K562 (cell line): ENCODE results near the gene ULBP1. TPM values are rescaled to one million over a fixed set of nuclear protein-coding genes. Genes with fewer than 3 reads are reported as not detected.
A peak's percentile ranks its signal among the peaks of the same experiment; 100 is the strongest.

ENCODE experiments used
- ATF4 ChIP-seq: fragments of 450-650 bp; formaldehyde crosslinking; IDR thresholded peaks from 2 replicates; pipeline ENCODE4 v1.4.0; 2022; ENCODE audit warnings: mild to moderate bottlenecking, moderate library complexity
- CBX5 ChIP-seq: IDR thresholded peaks from 2 replicates; pipeline ENCODE4 v1.6.1; 2014; ENCODE audit warnings: low read depth, borderline replicate concordance
- ESRRA ChIP-seq: fragments of 450-650 bp; IDR thresholded peaks from 2 replicates; pipeline ENCODE4 v1.6.1; 2014; ENCODE audit warnings: low read depth, mild to moderate bottlenecking, moderate library complexity, borderline replicate concordance
- GATAD2A ChIP-seq: fragments of 450-650 bp; IDR thresholded peaks from 2 replicates; pipeline ENCODE4 v1.6.1; 2017
- GTF2E2 ChIP-seq: fragments of 200-800 bp; sonication (Bioruptor generic); IDR thresholded peaks from 2 replicates; pipeline ENCODE4 v1.6.1; 2016; ENCODE audit warnings: missing genetic modification characterization, missing compliant biosample characterization
- KLF1 ChIP-seq: fragments of 450-650 bp; IDR thresholded peaks from 2 replicates; pipeline ENCODE4 v1.6.1; 2016; ENCODE audit warnings: missing genetic modification characterization, missing compliant biosample characterization
- MCM5 ChIP-seq: fragments of 450-650 bp; IDR thresholded peaks from 2 replicates; pipeline ENCODE4 v1.6.1; 2016; ENCODE audit warnings: low read depth
- MEIS2 ChIP-seq: fragments of 450-650 bp; IDR thresholded peaks from 2 replicates; pipeline ENCODE4 v1.6.1; 2014; ENCODE audit warnings: mild to moderate bottlenecking; ENCODE audit not compliant: partially characterized antibody
- NFIX ChIP-seq: fragments of 250-450 bp; sonication (Bioruptor Pico); IDR thresholded peaks from 2 replicates; pipeline ENCODE4 v1.4.0; 2020; ENCODE audit warnings: low read depth, mild to moderate bottlenecking, moderate library complexity
- RFX1 ChIP-seq: fragments of 450-650 bp; IDR thresholded peaks from 2 replicates; pipeline ENCODE4 v1.6.1; 2016; ENCODE audit warnings: mild to moderate bottlenecking, moderate library complexity
- SIX5 ChIP-seq, 2 experiments: IDR thresholded peaks; 2 replicates each; pipeline ENCODE4 v1.6.1; 2011; ENCODE audit warnings: low read length in 2 of 2, borderline replicate concordance in 1 of 2, low read depth in 1 of 2, mild to moderate bottlenecking in 1 of 2, moderate library complexity in 1 of 2; ENCODE audit not compliant: insufficient read depth in 1 of 2
- SMARCA5 ChIP-seq: fragments of 450-650 bp; IDR thresholded peaks from 2 replicates; pipeline ENCODE4 v1.6.1; 2016
- STAT5A ChIP-seq: IDR thresholded peaks from 2 replicates; pipeline ENCODE4 v1.6.1; 2012; ENCODE audit warnings: low read length, inconsistent platforms, borderline replicate concordance
- TOE1 ChIP-seq, 2 experiments: fragments of 450-650 bp in 1 of 2; sonication (generic) in 1 of 2; formaldehyde crosslinking in 1 of 2; IDR thresholded peaks; 2 replicates each; pipeline versions ENCODE4 v1.7.1 to v1.8.0; 2016 to 2022; ENCODE audit warnings: borderline replicate concordance in 2 of 2, mild to moderate bottlenecking in 2 of 2, antibody characterized with exemption in 1 of 2, inconsistent platforms in 1 of 2, low read depth in 1 of 2, missing genetic modification reagents in 1 of 2, moderate library complexity in 1 of 2
- TRIM28 ChIP-seq: fragments of 450-650 bp; IDR thresholded peaks from 2 replicates; pipeline ENCODE4 v1.6.1; 2017
- ZNF134 ChIP-seq: fragments of 250-450 bp; sonication (Bioruptor Pico); conservative IDR thresholded peaks from 2 replicates; pipeline ENCODE4 v1.4.0; 2020
- ZNF436 ChIP-seq: fragments of 250-450, 450-650 bp; sonication (Bioruptor Pico); formaldehyde crosslinking; IDR thresholded peaks from 2 replicates; pipeline ENCODE4 v1.7.0; 2020; ENCODE audit warnings: mild to moderate bottlenecking
- ZNF511 ChIP-seq: sonication (generic); formaldehyde crosslinking; IDR thresholded peaks from 2 replicates; pipeline ENCODE4 v1.8.0; 2022; ENCODE audit warnings: mild to moderate bottlenecking, missing genetic modification reagents
- ZNF57 ChIP-seq: fragments of 450-650 bp; formaldehyde crosslinking; IDR thresholded peaks from 2 replicates; pipeline ENCODE4 v1.4.0; 2020; ENCODE audit warnings: mild to moderate bottlenecking, moderate library complexity
- ZNF707 ChIP-seq: fragments of 250-450 bp; sonication (Bioruptor Pico); conservative IDR thresholded peaks from 2 replicates; pipeline ENCODE4 v1.8.0; 2022; ENCODE audit warnings: inconsistent platforms, mild to moderate bottlenecking, moderate library complexity
- ZNF75A ChIP-seq: fragments of 450-650 bp; formaldehyde crosslinking; IDR thresholded peaks from 2 replicates; pipeline ENCODE4 v1.4.0; 2020; ENCODE audit warnings: mild to moderate bottlenecking
- polyA plus RNA-seq, 8 experiments: library from polyadenylated mRNA; depleted of rRNA in 4 of 8; stranded (reverse) in 5 of 8; unstranded in 3 of 8; fragments of >200 nt; fragmentation: Nextera tagmentation in 2 of 8; fragmentation: Illumina TruSeq in 1 of 8; extraction: Ambion mirVana in 2 of 8; extraction: Trizol in 1 of 8; gene quantifications; 2 replicates each; pipeline versions ENCODE4 v1.2.1 to v1.2.3, GENCODE V29; 2011 to 2014; ENCODE audit warnings: inconsistent platforms in 1 of 8, missing spikeins in 1 of 8
- total RNA-seq, 7 experiments: library from RNA; depleted of rRNA in 6 of 7; stranded (reverse); fragments of >200 nt in 6 of 7; fragmentation: Illumina TruSeq in 2 of 7; extraction: Trizol in 2 of 7; gene quantifications; 2 replicates each; pipeline versions ENCODE4 v1.2.1 to v1.2.3, GENCODE V29; 2011 to 2021; ENCODE audit warnings: low replicate concordance in 1 of 7
- TF ChIP-seq, protein P1 (sequence below): fragments of 450-650 bp; IDR thresholded peaks from 2 replicates; pipeline ENCODE4 v1.6.1; 2018; ENCODE audit warnings: mild to moderate bottlenecking, low read depth; ENCODE audit not compliant: partially characterized antibody
- TF ChIP-seq, protein P2 (sequence below): sonication (generic); formaldehyde crosslinking; IDR thresholded peaks from 2 replicates; pipeline ENCODE4 v1.5.0; 2020; ENCODE audit warnings: missing genetic modification reagents

Gene ULBP1
- total and polyA plus RNA-seq, 9 of the 15 experiments (the other 6 are each of a cell fraction or from before 2014, with no cell fraction given), result 0.33 to 6.0 (median 2.5) TPM

GRCh38 chr6:149963462-149964307 is at the start of gene ULBP1 (continued):
- TF ChIP-seq SIX5 (IDR thresholded peaks at IDR 0.05; ENCODE audit: borderline replicate concordance in 1 of 2, insufficient read depth in 1 of 2, low read depth in 1 of 2, low read length in 2 of 2), result no peak
- 0 out of 2 replicates have a peak, but pooled peaks have one; percentile 55 for TF ChIP-seq GTF2E2
- TF ChIP-seq GATAD2A, result no peak
- TF ChIP-seq RFX1, result no peak
- TF ChIP-seq NFIX, result no peak
- no peak for TF ChIP-seq ZNF75A (CRISPR knock-in tag)
- TF ChIP-seq ZNF707 (CRISPR knock-in tag), result no peak
- 0 out of 2 replicates have a peak, but pooled peaks have one; percentile 60 for TF ChIP-seq ZNF511 (CRISPR knock-in tag)
- peak; percentile 41; the same call in 1 of the 2 replicates for TF ChIP-seq TRIM28
- TF ChIP-seq STAT5A, result no peak
- no peak for TF ChIP-seq ZNF57 (CRISPR knock-in tag)
- TF ChIP-seq ZNF436 (CRISPR knock-in tag), result no peak
- peak; percentile 87 for TF ChIP-seq MEIS2
- peak; percentile 100 for TF ChIP-seq ATF4 (CRISPR knock-in tag)
- peak; percentile 80 for TF ChIP-seq KLF1 (tag)
- TF ChIP-seq, protein P1, sequence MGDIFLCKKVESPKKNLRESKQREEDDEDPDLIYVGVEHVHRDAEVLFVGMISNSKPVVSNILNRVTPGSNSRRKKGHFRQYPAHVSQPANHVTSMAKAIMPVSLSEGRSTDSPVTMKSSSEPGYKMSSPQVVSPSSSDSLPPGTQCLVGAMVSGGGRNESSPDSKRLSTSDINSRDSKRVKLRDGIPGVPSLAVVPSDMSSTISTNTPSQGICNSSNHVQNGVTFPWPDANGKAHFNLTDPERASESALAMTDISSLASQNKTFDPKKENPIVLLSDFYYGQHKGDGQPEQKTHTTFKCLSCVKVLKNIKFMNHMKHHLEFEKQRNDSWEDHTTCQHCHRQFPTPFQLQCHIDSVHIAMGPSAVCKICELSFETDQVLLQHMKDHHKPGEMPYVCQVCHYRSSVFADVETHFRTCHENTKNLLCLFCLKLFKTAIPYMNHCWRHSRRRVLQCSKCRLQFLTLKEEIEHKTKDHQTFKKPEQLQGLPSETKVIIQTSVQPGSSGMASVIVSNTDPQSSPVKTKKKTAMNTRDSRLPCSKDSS, result no peak
- TF ChIP-seq, protein P2, sequence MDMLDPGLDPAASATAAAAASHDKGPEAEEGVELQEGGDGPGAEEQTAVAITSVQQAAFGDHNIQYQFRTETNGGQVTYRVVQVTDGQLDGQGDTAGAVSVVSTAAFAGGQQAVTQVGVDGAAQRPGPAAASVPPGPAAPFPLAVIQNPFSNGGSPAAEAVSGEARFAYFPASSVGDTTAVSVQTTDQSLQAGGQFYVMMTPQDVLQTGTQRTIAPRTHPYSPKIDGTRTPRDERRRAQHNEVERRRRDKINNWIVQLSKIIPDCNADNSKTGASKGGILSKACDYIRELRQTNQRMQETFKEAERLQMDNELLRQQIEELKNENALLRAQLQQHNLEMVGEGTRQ, result peak; percentile 48; the same call in 1 of the 2 replicates
- TF ChIP-seq MCM5, result no peak
- peak; percentile 51; the same call in 1 of the 2 replicates for TF ChIP-seq ESRRA
- no peak for TF ChIP-seq ZNF134 (CRISPR knock-in tag)
- no peak for TF ChIP-seq SMARCA5
- TF ChIP-seq TOE1 (IDR thresholded peaks at IDR 0.05; ENCODE audit: borderline replicate concordance), result peak; percentile 88
- TF ChIP-seq TOE1 (CRISPR knock-in tag; IDR thresholded peaks at IDR 0.05; ENCODE audit: borderline replicate concordance, low read depth), result no peak
- TF ChIP-seq CBX5, result no peak
